SK-MEL-5 (cell line): Measurements from ENCODE around the gene CHRNA3. TPM values are rescaled to one million over a fixed set of nuclear protein-coding genes. Genes with fewer than 3 reads are reported as not detected.

Source experiments
- DNase-seq: peaks from one replicate; pipeline ENCODE4 v3.0.0-alpha.2; 2016; ENCODE audit warnings: low read depth, low spot score
- in situ Hi-C: cut with HindIII; loops from 2 replicates; pipeline ENCODE4 v1.10.0; 2016; ENCODE audit warnings: low sequenced_read_pairs, high pct_unique_total_duplicates, low pct_unique_long_range_greater_than_20kb
- polyA plus RNA-seq, 2 experiments: library from polyadenylated mRNA; depleted of rRNA; stranded (reverse); fragments of >200 nt; gene quantifications; 2 replicates each; pipeline ENCODE4 v1.2.3, GENCODE V29; 2015
- total RNA-seq: library from RNA; depleted of rRNA; stranded (reverse); fragments of >200 nt; shearing (Covaris generic); gene quantifications from 2 replicates; pipeline ENCODE4 v1.2.3, GENCODE V29; 2014; rRNA removed

CHRNA3 gene
- total RNA-seq: 0.74 and 2.1 TPM in 2 replicates
- 1.6 and 2.9 TPM in 2 replicates for polyA plus RNA-seq (2015; cell fraction: cytosol; rRNA removed)
- 0.99 and 3.3 TPM in 2 replicates for polyA plus RNA-seq (2015; cell fraction: nucleus; rRNA removed)

GRCh38 chr15:78620527-78621421 lies at the start of gene CHRNA3:
Gene CHRNA3 (minus strand): TSS chr15:78620996. CDS start chr15:78620794, 202 bp downstream.
- in situ Hi-C loops: no loop called here

GRCh38 chr15:78668987-78669386 lies 48.2 kb upstream of the CHRNA3 start:
- no peak for DNase-seq
- in situ Hi-C loops: no loop called here

More at GRCh38 chr15:78620527-78621421, at the start of gene CHRNA3:
- DNase-seq: no peak

DNA sequence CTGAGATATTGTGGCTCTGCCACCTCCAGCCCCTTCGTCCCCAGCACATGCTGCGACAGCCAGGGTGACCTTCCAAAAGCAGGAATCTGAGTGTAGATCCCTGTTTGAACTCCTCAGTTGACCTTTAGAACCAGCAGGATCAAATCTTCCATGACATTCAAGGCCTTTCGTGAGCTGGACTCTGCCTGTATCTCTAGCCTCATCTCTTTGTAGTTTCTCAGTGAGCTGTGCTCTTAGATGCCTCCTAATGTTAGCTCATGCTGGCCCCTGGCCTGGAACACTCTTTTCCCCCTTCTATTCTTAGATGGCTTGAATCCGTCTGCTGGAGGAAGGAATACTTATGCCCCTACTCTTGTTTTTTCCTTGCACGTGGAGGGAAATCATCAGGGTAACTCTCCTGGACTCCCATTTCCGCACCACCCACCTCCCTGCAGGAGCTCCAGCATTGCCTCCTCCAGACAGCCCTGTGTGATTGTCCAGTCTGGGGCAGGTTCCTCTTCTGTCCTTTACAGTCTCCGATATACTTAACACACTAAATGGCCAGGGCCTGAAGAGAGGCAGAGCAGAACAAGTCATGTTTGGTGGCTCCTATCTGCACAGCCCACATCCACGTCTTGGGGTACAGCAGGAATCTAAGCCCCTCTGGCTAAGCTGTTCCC lies 46.9 kb upstream of the CHRNA3 start:
- in situ Hi-C loops: no loop called here
- no peak for DNase-seq

GRCh38 chr15:78666010-78666409 lies 45.2 kb upstream of the CHRNA3 start:
- in situ Hi-C loops: no loop called here
- no peak for DNase-seq

- in situ Hi-C loops: no loop called here
- DNase-seq: no peak
Observed at GRCh38 chr15:78663703-78664102, 42.9 kb upstream of the CHRNA3 start.

DNA sequence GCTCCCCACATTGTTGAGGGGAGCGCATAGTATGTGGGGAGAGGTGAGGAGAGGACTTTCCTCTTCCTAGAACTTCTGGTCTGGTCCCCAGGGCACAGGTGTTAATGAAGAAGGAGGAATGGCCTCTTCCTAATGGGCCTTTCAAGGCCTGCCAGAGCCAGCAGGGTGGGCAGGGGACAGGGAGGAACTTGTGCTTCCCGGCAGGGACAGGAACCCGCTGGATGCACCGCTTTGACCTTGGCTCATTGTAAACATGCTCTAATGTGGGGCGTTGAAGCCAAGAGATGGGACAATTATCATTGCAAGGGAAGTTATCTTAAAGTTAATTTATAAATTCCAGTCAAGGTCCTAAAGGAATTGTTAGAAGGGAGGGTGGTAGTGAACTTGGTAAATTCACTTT lies 41.2 kb upstream of the CHRNA3 start:
- DNase-seq: no peak
- in situ Hi-C loops: no loop called here

DNA sequence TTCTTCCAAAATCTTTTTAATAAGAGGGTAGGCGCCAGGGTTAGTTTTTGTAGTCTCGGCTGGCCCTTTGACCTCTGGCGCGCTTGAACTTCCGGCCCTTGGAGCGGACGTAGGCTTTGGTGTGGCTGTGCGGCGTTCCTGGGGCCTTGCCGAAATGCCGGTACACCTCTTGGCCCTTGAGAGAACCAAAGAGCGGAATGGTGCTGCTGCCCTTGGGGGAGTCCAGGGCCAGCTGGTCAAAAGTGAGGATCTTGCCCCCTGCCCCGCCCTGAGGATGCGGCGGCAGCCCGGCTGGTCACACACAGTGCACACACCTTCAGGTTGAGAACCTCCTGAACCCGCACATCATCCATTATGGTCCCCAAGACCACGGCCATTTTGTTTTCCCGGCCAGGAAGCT lies 40.2 kb upstream of the CHRNA3 start:
- in situ Hi-C loops: no loop called here
- no peak for DNase-seq

- DNase-seq: no peak
- in situ Hi-C loops: no loop called here
Observed at GRCh38 chr15:78660584-78660983, 39.8 kb upstream of the CHRNA3 start.

GRCh38 chr15:78658823-78659222 lies 38.0 kb upstream of the CHRNA3 start:
- no peak for DNase-seq
- in situ Hi-C loops: no loop called here

GRCh38 chr15:78654272-78654671 lies 33.5 kb upstream of the CHRNA3 start:
- in situ Hi-C loops: no loop called here
- DNase-seq: no peak

DNA sequence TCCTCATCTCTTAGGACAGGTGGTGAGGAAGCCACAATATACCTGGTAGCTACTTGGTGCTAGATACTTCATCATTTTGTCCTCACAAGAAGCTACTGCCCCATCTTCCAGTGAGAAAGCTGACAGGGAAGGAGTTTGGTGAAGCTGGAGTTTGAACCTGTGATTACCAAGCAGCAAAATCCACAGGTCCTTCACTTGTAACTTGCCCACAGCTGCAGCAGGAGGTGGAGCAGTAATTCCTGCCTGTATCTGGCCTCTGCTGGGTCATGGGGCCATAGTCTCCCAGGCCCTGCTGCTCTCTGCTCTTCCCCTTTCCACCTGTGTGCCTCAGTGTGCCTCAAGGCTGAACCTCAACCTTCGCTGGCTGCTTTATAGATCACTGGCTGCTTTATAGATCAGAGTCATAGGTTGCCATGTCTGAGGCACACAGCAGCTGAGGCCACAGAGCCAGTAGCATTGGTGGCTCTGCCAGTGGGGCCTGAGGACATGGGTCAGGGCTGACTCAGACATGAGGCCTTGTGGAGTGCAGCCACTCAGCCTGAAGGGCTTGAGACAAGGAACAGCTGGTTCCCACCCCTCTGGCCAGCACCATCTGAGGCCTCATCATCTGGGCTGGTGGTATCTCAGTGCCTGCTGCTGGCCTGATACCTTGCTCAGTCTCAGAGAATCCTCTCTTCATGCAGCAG lies 31.3 kb upstream of the CHRNA3 start:
- DNase-seq: no peak
- in situ Hi-C loops: no loop called here

DNA sequence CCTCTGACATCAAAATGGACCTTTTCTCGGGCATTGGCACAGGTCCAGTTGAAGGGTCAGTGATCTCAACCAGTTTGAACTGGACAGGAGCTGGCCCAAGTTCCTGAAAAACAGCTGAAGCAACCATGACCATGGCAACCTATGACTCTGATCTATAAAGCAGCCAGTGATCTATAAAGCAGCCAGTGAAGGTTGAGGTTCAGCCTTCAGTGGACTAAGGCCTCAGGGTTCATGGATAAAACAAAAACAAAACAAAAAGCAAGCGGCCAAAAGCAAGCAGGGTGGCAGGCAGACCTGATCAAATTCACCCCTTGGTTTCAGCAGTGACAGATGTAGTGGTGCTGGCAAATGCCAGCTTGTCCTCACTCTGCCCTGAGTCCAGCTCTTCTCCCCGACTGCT lies 30.2 kb upstream of the CHRNA3 start:
- in situ Hi-C loops: no loop called here
- DNase-seq: no peak

DNA sequence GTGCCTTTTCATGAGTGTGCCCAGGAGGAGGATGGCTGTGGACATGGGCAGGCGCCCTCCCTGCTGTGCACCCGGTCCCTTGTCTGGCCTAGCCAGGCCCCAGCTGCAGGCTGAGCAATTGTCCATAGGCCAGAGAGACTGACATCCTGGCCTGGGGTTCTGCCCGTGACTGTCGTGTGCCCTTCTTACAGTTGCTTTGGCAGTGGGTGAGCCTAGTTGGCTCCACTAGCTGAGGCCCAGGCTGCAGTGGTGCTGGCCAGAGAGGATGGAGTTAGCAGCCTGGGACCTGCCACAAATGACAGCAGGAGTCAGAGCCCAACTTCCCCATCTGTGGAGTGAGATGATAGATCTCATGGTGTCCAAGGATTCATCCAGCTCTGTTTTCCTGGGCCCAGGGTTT lies 29.2 kb upstream of the CHRNA3 start:
- in situ Hi-C loops: no loop called here
- no peak for DNase-seq

DNA sequence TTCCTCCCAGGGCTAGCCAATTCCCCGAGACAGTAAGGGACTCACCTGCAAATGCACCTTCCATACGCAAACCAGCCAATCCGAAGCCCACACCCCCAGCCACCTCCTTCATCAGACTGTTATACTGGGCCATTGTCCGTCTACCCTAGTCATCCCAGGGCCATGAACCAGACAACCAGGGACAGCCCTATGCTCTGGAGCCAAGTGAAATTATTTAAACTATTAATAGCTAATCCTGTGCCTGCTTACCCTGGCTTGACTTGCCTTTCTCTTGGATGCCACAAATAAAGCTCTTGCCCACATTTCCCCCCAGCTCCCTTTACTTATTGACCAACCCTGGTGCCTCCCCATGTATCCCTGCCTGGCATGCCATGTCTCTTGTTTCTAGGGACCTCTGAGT lies 24.2 kb upstream of the CHRNA3 start:
- DNase-seq: no peak
- in situ Hi-C loops: no loop called here

- in situ Hi-C loops: no loop called here
- DNase-seq: no peak
Observed at GRCh38 chr15:78642331-78642730, 21.5 kb upstream of the CHRNA3 start.

DNA sequence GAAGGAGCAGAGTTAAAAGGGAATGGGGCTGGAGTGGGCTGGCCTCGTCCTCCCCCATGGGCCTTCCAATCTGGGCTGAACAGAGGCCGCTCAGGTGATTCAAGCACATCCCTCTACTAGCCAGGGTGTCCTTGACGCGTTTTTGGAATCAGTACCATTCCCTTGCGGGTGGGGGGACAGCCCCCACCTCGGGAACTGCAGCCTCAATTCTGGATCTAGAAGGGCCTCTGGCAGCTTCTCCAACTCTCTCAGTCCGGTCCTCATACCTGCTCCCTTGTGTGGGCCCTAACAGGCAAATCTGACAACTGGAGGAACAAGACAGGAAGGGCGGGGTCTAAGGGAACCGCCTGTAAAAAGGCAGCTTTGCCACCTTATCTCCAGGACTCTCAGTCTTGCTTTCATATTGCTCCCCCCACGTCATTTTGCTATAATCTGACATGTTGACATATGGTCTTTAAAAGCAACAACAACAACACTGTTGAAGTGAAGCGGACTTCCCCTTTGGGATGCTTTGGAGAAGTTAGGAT lies 21.0 kb upstream of the CHRNA3 start:
- in situ Hi-C loops: no loop called here
- no peak for DNase-seq

GRCh38 chr15:78641102-78641748 lies 20.4 kb upstream of the CHRNA3 start, which contains the start of gene CHRNB4:
Gene CHRNB4 (minus strand): TSS chr15:78641210. CDS start chr15:78641133, 77 bp downstream.
- in situ Hi-C loops: no loop called here
- no peak for DNase-seq
